HUES64 (cell line): ENCODE data around the gene DHCR24.

Source experiments
- H3K27ac ChIP-seq: 2 replicates; pipeline ENCODE4 v1.7.0; 2013; ENCODE audit warnings: low read depth, low read length, inconsistent platforms
- H3K27me3 ChIP-seq: 2 replicates; pipeline ENCODE4 v1.6.1; 2013; ENCODE audit warnings: mild to moderate bottlenecking, low read length; ENCODE audit not compliant: insufficient read depth
- H3K36me3 ChIP-seq: 2 replicates; pipeline ENCODE4 v1.6.1; 2013; ENCODE audit warnings: mild to moderate bottlenecking, low read length; ENCODE audit not compliant: insufficient read depth
- H3K4me1 ChIP-seq: 2 replicates; pipeline ENCODE4 v1.6.1; 2013; ENCODE audit warnings: mild to moderate bottlenecking, low read length, moderate library complexity; ENCODE audit not compliant: insufficient read depth
- H3K4me3 ChIP-seq: 2 replicates; pipeline ENCODE4 v1.5.1; 2013; ENCODE audit warnings: mild to moderate bottlenecking, low read length, moderate library complexity
- H3K9ac ChIP-seq: 2 replicates; pipeline ENCODE4 v1.6.1; 2013; ENCODE audit warnings: mild to moderate bottlenecking, low read depth, low read length
- H3K9me3 ChIP-seq: 2 replicates; pipeline ENCODE4 v1.6.1; 2013; ENCODE audit warnings: low read depth, low read length; ENCODE audit not compliant: insufficient read depth
- WGBS: fragments of 150-250, 120-280 bp; methylation state at CpG from one replicate; pipeline ENCODE4 v1.1.7; 2013; ENCODE audit warnings: missing lambda C conversion rate; 5-methylcytosine and 5-hydroxymethylcytosine counted together

Gene DHCR24

GRCh38 chr1:54804471-54805132, 82.4 kb downstream of the DHCR24 start:
- H3K4me1 ChIP-seq = no peaks in the 10 kb centered on the region; the same call in 1 of the 2 replicates
- no peaks in the 10 kb centered on the region for H3K9me3 ChIP-seq
- H3K9ac ChIP-seq = no peak overlapping the region
- no peak overlapping the region for H3K4me3 ChIP-seq
- H3K27me3 ChIP-seq = peaks cover 24% of the 10 kb centered on the region
- H3K27ac ChIP-seq = no peak overlapping the region
- H3K36me3 ChIP-seq = no peaks in the 10 kb centered on the region
- WGBS = 88% methylated on average over 6 of the region's 6 CpGs

- H3K4me3 ChIP-seq = no peak overlapping the region
- no peak overlapping the region for H3K27ac ChIP-seq
- H3K27me3 ChIP-seq = peaks cover 24% of the 10 kb centered on the region
- WGBS = 81% methylated on average over 4 of the region's 4 CpGs
- no peaks in the 10 kb centered on the region for H3K9me3 ChIP-seq
- H3K9ac ChIP-seq = no peak overlapping the region
- H3K4me1 ChIP-seq = no peaks in the 10 kb centered on the region; the same call in 1 of the 2 replicates
- no peaks in the 10 kb centered on the region for H3K36me3 ChIP-seq
Observed at GRCh38 chr1:54803761-54804470, 83.1 kb downstream of the DHCR24 start.

- Histone ChIP-seq H3K9ac (peak within 1 kb of the TSS; percentile 15; the same call in 1 of the 2 replicates), H3K27ac (no peak within 1 kb of the TSS), H3K9me3 (no peaks in the 10 kb centered on the region), H3K36me3 (no peaks in the 10 kb centered on the region), H3K4me3 (peak within 1 kb of the TSS; percentile 44), H3K4me1 (no peaks in the 10 kb centered on the region; the same call in 1 of the 2 replicates), H3K27me3 (peaks cover 24% of the 10 kb centered on the region)
- WGBS = 52% methylated on average over 58 of the region's 58 CpGs
Observed at GRCh38 chr1:54800899-54801759, 85.9 kb downstream of the DHCR24 start, which contains the start of gene TTC22. TSS of gene TTC22 (minus strand) at chr1:54801323. CDS start at chr1:54801163, 160 bp downstream.

- 90% methylated on average over 39 of the region's 39 CpGs for WGBS
- H3K9ac ChIP-seq = no peak overlapping the region
- H3K27me3 ChIP-seq = peaks cover 24% of the 10 kb centered on the region
- H3K27ac ChIP-seq = no peak overlapping the region
- no peaks in the 10 kb centered on the region for H3K36me3 ChIP-seq
- H3K4me1 ChIP-seq = peaks cover 5% of the 10 kb centered on the region; the same call in 1 of the 2 replicates
- peak overlapping the region; percentile 44; the same call in 1 of the 2 replicates for H3K4me3 ChIP-seq
- H3K9me3 ChIP-seq = no peaks in the 10 kb centered on the region
Observed at GRCh38 chr1:54800041-54800898, 86.7 kb downstream of the DHCR24 start.
